BLaER1 (cell line): Measurements from ENCODE around the gene FRMD4A.

ENCODE experiments used
- H3K27ac ChIP-seq: shearing (Covaris generic); formaldehyde crosslinking; 2 replicates; pipeline ENCODE4 v1.8.1; 2022
- H3K27me3 ChIP-seq: shearing (Covaris generic); formaldehyde crosslinking; 2 replicates; pipeline ENCODE4 v1.8.1; 2022
- H3K36me3 ChIP-seq: shearing (Covaris generic); formaldehyde crosslinking; 2 replicates; pipeline ENCODE4 v1.8.1; 2022
- H3K4me1 ChIP-seq: shearing (Covaris generic); formaldehyde crosslinking; 2 replicates; pipeline ENCODE4 v1.8.1; 2022
- H3K4me2 ChIP-seq: shearing (Covaris generic); formaldehyde crosslinking; 2 replicates; pipeline ENCODE4 v1.8.1; 2022
- H3K4me3 ChIP-seq: shearing (Covaris generic); formaldehyde crosslinking; 2 replicates; pipeline ENCODE4 v1.8.1; 2022
- H3K9ac ChIP-seq: shearing (Covaris generic); formaldehyde crosslinking; 2 replicates; pipeline ENCODE4 v1.8.1; 2022
- H3K9me3 ChIP-seq: shearing (Covaris generic); formaldehyde crosslinking; 2 replicates; pipeline ENCODE4 v1.8.1; 2022
- H4K20me1 ChIP-seq: shearing (Covaris generic); formaldehyde crosslinking; 2 replicates; pipeline ENCODE4 v1.8.1; 2022
- Cebpa-rat ChIP-seq: shearing (Covaris generic); IDR thresholded peaks from 2 replicates; pipeline ENCODE4 v1.8.1; 2022

Gene FRMD4A

GRCh38 chr10:14093730-14094484 lies 236.8 kb downstream of the FRMD4A start:
- H3K4me1 ChIP-seq: no peaks in the 10 kb centered on the region
- H4K20me1 ChIP-seq: no peaks in the 10 kb centered on the region
- no peaks in the 10 kb centered on the region for H3K36me3 ChIP-seq
- no peak overlapping the region for H3K9ac ChIP-seq
- no peaks in the 10 kb centered on the region for H3K9me3 ChIP-seq
- no peak overlapping the region for H3K27ac ChIP-seq
- no peak overlapping the region for H3K4me3 ChIP-seq
- no peak for TF ChIP-seq Cebpa-rat
- H3K27me3 ChIP-seq: no peaks in the 10 kb centered on the region
- H3K4me2 ChIP-seq: no peak overlapping the region

GRCh38 chr10:14092799-14093198 lies 237.9 kb downstream of the FRMD4A start:
- Histone ChIP-seq H3K4me3 (no peak overlapping the region), H3K9me3 (no peaks in the 10 kb centered on the region), H3K9ac (no peak overlapping the region), H4K20me1 (no peaks in the 10 kb centered on the region), H3K36me3 (no peaks in the 10 kb centered on the region), H3K4me1 (no peaks in the 10 kb centered on the region), H3K27ac (no peak overlapping the region), H3K27me3 (no peaks in the 10 kb centered on the region), H3K4me2 (no peak overlapping the region)
- TF ChIP-seq Cebpa-rat: no peak

DNA sequence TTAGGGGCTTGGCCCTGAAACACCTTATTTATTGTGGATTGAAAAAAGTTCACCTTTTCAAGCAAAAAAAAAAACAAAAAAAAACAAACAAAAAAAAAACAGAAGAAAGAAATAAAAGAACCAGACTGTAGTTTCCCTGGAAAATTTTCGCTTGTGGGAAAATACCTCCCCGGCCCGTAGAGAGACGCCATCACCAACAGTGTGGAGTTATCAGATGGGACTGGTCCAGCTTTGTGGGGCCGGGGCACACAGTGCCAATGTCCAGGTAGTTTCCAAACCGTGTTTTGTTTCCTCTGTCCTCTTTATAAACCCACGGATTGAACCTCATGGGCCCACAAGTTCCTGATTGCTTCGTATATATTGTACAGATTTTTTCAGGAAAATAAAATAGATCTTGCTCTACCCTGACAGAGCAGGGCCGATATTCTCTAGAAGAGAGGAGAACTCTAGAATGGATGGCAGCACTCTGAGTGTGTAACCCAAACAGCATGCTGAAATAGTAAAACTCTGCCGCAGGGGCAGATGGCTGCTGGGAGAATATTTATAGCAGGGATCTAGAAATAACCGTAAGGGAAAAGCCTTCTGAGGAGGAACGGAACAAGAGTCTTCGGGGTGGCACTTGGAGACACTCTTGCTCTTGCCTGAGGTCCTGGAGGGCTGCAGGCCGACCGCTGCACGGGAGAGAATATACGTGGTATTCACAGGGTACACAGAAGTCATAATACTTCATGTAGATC lies 241.0 kb downstream of the FRMD4A start:
- Histone ChIP-seq H4K20me1 (no peaks in the 10 kb centered on the region), H3K4me1 (no peaks in the 10 kb centered on the region), H3K27ac (no peak overlapping the region), H3K36me3 (no peaks in the 10 kb centered on the region), H3K27me3 (no peaks in the 10 kb centered on the region; the same call in 1 of the 2 replicates), H3K9ac (no peak overlapping the region), H3K4me2 (no peak overlapping the region), H3K9me3 (no peaks in the 10 kb centered on the region), H3K4me3 (no peak overlapping the region)
- TF ChIP-seq Cebpa-rat: no peak

- H3K9me3 ChIP-seq: no peaks in the 10 kb centered on the region
- no peaks in the 10 kb centered on the region; the same call in 1 of the 2 replicates for H3K27me3 ChIP-seq
- no peak overlapping the region for H3K9ac ChIP-seq
- H3K4me2 ChIP-seq: no peak overlapping the region
- no peaks in the 10 kb centered on the region for H4K20me1 ChIP-seq
- H3K27ac ChIP-seq: no peak overlapping the region
- H3K36me3 ChIP-seq: no peaks in the 10 kb centered on the region
- TF ChIP-seq Cebpa-rat: no peak
- no peak overlapping the region for H3K4me3 ChIP-seq
- no peaks in the 10 kb centered on the region for H3K4me1 ChIP-seq
These were observed 243.2 kb downstream of the FRMD4A start for GRCh38 chr10:14087566-14087965.

- Histone ChIP-seq H3K4me2 (no peak overlapping the region), H3K9ac (no peak overlapping the region), H3K9me3 (no peaks in the 10 kb centered on the region), H4K20me1 (no peaks in the 10 kb centered on the region), H3K27me3 (no peaks in the 10 kb centered on the region; the same call in 1 of the 2 replicates), H3K27ac (no peak overlapping the region), H3K36me3 (no peaks in the 10 kb centered on the region), H3K4me1 (no peaks in the 10 kb centered on the region), H3K4me3 (no peak overlapping the region)
- no peak for TF ChIP-seq Cebpa-rat
These were observed 244.1 kb downstream of the FRMD4A start for GRCh38 chr10:14086596-14086995.

GRCh38 chr10:14084875-14085274 lies 245.8 kb downstream of the FRMD4A start:
- no peak for TF ChIP-seq Cebpa-rat
- no peaks in the 10 kb centered on the region for H4K20me1 ChIP-seq
- H3K27me3 ChIP-seq: no peaks in the 10 kb centered on the region; the same call in 1 of the 2 replicates
- H3K9ac ChIP-seq: no peak overlapping the region
- no peak overlapping the region for H3K4me3 ChIP-seq
- H3K4me1 ChIP-seq: no peaks in the 10 kb centered on the region
- no peaks in the 10 kb centered on the region for H3K9me3 ChIP-seq
- no peak overlapping the region for H3K27ac ChIP-seq
- no peaks in the 10 kb centered on the region for H3K36me3 ChIP-seq
- no peak overlapping the region for H3K4me2 ChIP-seq

DNA sequence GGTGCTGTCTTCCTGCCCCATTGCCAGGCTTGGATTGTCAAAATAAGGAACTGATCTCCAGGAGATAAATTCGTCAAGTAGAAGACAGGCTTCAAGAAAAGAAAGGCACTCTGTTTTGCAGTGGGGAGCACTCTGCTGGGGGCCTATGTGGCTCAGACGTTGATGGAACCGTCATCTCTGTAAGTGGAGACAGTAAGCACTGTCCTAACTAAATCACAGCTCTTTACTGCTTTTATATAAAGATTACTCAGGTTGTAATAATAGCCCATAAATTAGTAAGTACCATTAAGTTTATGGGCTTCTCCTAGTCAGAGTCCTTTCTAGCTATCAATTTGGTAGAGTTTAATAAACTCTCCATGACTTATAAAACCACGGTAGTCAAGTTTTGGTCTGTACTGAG lies 249.9 kb downstream of the FRMD4A start:
- Histone ChIP-seq H3K27ac (no peak overlapping the region), H4K20me1 (no peaks in the 10 kb centered on the region), H3K4me3 (no peak overlapping the region), H3K36me3 (no peaks in the 10 kb centered on the region), H3K9me3 (peaks cover 10% of the 10 kb centered on the region), H3K27me3 (no peaks in the 10 kb centered on the region; the same call in 1 of the 2 replicates), H3K4me2 (no peak overlapping the region), H3K9ac (no peak overlapping the region), H3K4me1 (no peaks in the 10 kb centered on the region)
- no peak for TF ChIP-seq Cebpa-rat

DNA sequence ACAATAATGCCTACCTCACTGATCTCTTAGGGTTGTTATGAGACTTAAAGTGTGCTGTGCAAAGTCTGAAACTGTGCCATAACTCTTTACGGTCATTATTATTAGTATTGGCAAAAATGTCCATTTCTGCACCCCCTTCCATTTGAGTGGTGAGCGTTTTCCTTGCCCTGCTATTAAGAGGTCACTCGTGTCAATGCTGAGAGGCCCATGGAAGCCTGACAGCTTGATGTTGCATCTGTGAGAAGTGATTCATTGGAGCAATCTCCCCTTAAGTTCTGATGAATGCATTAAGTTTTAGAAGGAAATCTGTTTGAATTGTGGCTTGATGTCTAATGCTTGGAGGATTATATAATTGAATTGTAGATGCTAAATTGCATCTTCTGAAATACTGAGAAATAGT lies 253.3 kb downstream of the FRMD4A start:
- Histone ChIP-seq H4K20me1 (no peaks in the 10 kb centered on the region), H3K27ac (no peak overlapping the region), H3K4me3 (no peak overlapping the region), H3K27me3 (no peaks in the 10 kb centered on the region), H3K4me1 (no peaks in the 10 kb centered on the region), H3K36me3 (no peaks in the 10 kb centered on the region), H3K4me2 (no peak overlapping the region), H3K9me3 (peaks cover 10% of the 10 kb centered on the region), H3K9ac (no peak overlapping the region)
- no peak for TF ChIP-seq Cebpa-rat

GRCh38 chr10:14074062-14074884 lies 256.5 kb downstream of the FRMD4A start:
- H3K9me3 ChIP-seq: peaks cover 10% of the 10 kb centered on the region
- no peaks in the 10 kb centered on the region for H3K27me3 ChIP-seq
- H3K36me3 ChIP-seq: no peaks in the 10 kb centered on the region
- H4K20me1 ChIP-seq: no peaks in the 10 kb centered on the region
- no peak for TF ChIP-seq Cebpa-rat
- H3K4me2 ChIP-seq: no peak overlapping the region
- no peak overlapping the region for H3K27ac ChIP-seq
- H3K4me3 ChIP-seq: no peak overlapping the region
- H3K4me1 ChIP-seq: no peaks in the 10 kb centered on the region
- H3K9ac ChIP-seq: no peak overlapping the region

DNA sequence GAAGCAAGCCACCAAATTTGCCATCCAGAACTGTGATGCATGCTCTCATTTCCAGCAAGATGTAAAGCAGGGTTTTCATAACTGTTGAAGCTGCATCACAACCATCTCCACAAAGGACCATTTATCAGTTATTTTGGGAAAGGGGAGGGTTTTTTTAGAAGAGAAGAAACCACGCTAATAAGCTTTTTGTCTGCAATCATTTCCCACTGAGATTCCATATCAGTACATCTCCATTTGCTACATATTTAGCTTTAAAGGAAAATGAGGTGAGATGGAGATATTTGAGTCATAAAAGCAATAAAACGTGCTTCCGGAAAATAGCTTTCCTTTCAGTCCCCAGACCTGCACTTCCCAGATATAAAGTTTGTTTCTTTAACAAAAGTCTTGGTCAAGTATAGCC lies 258.2 kb downstream of the FRMD4A start:
- H3K9ac ChIP-seq: no peak overlapping the region
- no peaks in the 10 kb centered on the region for H3K36me3 ChIP-seq
- no peak overlapping the region for H3K4me3 ChIP-seq
- H3K27me3 ChIP-seq: no peaks in the 10 kb centered on the region
- H4K20me1 ChIP-seq: no peaks in the 10 kb centered on the region
- no peaks in the 10 kb centered on the region for H3K4me1 ChIP-seq
- TF ChIP-seq Cebpa-rat: no peak
- no peak overlapping the region for H3K4me2 ChIP-seq
- no peak overlapping the region for H3K27ac ChIP-seq
- H3K9me3 ChIP-seq: peaks cover 2% of the 10 kb centered on the region; the same call in 1 of the 2 replicates
